22Rv1 (cell line): ENCODE measurements around the gene LOXL4.

Experiments
- H3K27ac ChIP-seq: fragments of 450-650 bp; 2 replicates; pipeline ENCODE4 v1.5.1; 2017
- ZFX ChIP-seq: fragments of 450-650 bp; IDR thresholded peaks from 2 replicates; pipeline ENCODE4 v1.6.1; 2017; ENCODE audit warnings: antibody characterized with exemption, borderline replicate concordance
- TF ChIP-seq, protein P1 (sequence below): fragments of 450-650 bp; IDR thresholded peaks from 2 replicates; pipeline ENCODE4 v1.5.1; 2017; ENCODE audit warnings: mild to moderate bottlenecking

LOXL4 gene

DNA sequence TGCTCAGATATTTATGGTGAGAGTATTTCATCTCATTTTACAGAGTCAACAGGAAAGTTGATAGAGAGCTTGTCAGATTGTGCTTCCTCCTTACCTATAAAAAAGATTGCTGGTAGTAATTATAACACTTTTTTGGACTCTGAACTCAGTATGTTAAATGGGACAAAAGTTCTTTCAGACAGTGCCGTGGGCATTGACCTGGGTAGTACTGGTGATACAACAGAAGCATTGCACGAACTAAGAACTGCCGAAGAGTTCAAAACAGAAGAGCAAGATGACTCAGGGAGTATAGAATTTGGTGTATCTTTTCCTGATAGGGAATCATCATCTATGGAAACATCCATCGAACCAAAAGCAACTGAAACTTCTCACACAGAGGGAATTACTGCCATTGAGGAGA is 58.6 kb downstream of the LOXL4 start:
- no peak for TF ChIP-seq ZFX
- TF ChIP-seq, protein P1, sequence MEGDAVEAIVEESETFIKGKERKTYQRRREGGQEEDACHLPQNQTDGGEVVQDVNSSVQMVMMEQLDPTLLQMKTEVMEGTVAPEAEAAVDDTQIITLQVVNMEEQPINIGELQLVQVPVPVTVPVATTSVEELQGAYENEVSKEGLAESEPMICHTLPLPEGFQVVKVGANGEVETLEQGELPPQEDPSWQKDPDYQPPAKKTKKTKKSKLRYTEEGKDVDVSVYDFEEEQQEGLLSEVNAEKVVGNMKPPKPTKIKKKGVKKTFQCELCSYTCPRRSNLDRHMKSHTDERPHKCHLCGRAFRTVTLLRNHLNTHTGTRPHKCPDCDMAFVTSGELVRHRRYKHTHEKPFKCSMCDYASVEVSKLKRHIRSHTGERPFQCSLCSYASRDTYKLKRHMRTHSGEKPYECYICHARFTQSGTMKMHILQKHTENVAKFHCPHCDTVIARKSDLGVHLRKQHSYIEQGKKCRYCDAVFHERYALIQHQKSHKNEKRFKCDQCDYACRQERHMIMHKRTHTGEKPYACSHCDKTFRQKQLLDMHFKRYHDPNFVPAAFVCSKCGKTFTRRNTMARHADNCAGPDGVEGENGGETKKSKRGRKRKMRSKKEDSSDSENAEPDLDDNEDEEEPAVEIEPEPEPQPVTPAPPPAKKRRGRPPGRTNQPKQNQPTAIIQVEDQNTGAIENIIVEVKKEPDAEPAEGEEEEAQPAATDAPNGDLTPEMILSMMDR = no peak
- H3K27ac ChIP-seq = no peak overlapping the region

DNA sequence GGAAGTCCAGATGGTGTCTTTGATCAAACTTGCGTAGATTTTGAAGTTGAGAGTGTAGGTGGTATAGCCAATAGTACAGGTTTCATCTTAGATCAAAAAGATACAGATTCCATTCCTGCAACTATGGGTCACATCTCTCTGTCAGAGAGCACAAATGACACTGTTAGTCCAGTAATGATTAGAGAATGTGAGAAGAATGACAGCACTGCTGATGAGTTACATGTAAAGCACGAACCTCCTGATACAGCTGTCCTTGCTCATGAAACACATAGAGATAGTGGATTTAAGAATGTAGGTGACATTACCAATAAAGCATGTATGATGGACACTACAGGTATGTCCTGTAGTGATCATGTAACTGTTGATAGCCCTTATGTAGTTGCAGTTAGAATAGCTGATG is 59.1 kb downstream of the LOXL4 start:
- TF ChIP-seq ZFX = no peak
- TF ChIP-seq, protein P1 = no peak
- H3K27ac ChIP-seq = no peak overlapping the region

DNA sequence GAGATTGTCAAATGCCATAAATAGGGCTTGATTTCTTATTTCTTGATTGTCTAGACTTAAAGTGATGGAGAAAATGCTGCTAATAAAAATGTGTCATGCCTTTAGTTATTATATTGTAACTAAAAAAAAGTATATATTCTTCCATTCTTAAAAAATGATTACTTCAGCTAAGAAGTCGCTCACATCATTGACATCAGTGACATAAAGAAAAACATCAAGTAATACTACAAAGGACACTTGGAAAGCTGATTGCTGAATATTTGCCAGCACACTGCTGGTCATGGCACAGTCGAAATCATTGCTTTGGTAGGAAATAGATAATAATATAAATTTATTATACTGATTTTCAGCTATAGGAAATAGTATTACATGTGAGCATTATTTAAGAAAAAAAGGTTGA is 62.6 kb downstream of the LOXL4 start:
- H3K27ac ChIP-seq = no peak overlapping the region
- TF ChIP-seq, protein P1 = no peak
- TF ChIP-seq ZFX = no peak

DNA sequence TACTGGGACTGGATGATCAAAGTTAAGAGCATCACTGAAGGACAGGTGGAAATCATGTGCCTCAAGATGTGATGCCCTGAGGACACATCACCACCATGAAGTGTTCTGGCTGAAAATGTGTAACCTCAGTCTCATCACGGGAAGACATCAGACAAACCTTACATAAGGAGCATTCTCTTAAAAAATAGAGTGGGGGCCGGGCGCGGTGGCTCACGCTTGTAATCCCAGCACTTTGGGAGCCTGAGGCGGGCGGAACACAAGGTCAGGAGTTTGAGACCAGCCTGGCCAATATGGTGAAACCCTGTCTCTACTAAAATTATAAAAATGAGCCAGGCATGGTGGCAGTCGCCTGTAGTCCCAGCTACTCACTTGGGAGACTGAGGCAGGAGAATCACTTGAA is 65.6 kb downstream of the LOXL4 start:
- H3K27ac ChIP-seq = no peak overlapping the region

DNA sequence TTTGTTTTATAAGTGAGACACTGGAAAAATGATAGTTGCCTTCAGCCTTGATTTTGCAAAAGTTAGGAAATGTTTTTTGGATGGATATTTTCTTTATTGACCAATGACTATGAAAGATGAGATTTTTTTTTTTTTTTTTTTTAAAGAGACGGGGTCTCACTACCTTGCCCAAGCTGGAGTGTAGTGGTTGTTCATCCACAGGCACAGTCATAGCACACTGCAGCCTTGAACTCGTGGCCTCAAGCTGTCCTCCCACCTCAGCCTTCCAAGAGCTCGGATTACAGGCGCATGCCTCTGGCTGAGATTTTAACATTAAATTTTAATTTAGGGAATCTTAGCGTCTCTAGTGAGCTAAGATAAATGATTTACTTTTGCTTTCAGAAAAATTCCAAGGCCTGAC is 66.2 kb downstream of the LOXL4 start:
- no peak overlapping the region for H3K27ac ChIP-seq

More for the DNA sequence above, 65.6 kb downstream of the LOXL4 start:
- no peak for TF ChIP-seq ZFX
- TF ChIP-seq, protein P1 = no peak

More for the DNA sequence above, 66.2 kb downstream of the LOXL4 start:
- TF ChIP-seq ZFX = no peak
- TF ChIP-seq, protein P1 = no peak
